ENCODE results near the gene MVD.

DNA sequence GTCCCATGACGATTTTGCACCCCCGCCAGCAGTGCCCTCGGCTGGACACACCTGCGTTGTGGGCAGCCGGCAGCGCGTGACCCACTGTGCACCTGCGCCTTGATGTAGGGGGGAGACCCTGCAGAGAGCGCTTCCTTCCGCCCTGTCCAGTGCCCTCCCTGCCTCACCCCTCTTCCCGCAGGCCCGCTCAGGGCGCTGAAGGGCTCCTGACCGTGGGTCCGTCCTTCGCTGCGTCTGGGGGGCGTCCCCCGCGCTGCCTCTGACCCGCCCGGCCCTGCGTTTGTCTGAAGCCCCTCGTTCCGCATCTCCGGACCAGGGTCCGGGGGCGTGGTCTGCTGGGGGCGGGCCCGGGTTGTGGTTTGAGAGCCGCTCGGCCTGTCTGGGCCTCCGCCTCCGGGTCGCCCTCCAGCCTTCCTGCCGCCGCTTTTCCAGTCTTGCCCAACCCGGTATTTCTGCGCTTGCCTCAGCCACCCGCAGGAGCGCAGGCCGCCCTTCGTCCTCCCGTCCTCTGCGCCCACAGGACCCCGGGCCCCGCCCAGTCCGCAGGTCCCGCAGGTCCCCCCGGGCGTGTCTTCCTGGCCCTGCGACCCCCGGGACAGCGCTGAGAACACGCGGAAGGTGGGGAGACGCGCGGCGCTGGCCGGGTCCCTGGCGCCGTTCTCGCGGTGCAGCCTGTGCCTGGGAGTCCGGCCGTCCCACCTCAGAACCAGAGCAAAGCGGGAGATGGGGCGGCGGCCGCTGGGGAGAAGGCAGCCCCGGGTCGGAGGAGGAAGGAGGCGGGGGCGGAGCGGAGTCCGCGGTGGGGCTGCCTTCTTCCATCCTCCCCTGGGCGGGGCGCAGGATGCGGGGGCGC, 28.5 kb downstream of the MVD start:
- TF ChIP-seq MAX (IDR thresholded peaks at IDR 0.05) (no peak), CTCF (IDR thresholded peaks at IDR 0.05; ENCODE audit: low read depth, low read length, missing input control) (no peak), SP1 (IDR thresholded peaks at IDR 0.05) (no peak), RAD21 (IDR thresholded peaks at IDR 0.05) (no peak), RXRA (IDR thresholded peaks at IDR 0.05) (no peak), REST (IDR thresholded peaks at IDR 0.05) (no peak), YY1 (IDR thresholded peaks at IDR 0.05) (no peak), HNF4A (conservative IDR thresholded peaks at IDR 0.05) (no peak), TAF1 (conservative IDR thresholded peaks at IDR 0.05) (no peak), FOXA1 (IDR thresholded peaks at IDR 0.05) (no peak)
- TF ChIP-seq, protein P1, sequence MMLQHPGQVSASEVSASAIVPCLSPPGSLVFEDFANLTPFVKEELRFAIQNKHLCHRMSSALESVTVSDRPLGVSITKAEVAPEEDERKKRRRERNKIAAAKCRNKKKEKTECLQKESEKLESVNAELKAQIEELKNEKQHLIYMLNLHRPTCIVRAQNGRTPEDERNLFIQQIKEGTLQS (IDR thresholded peaks at IDR 0.05), result no peak
- TF ChIP-seq, protein P2, sequence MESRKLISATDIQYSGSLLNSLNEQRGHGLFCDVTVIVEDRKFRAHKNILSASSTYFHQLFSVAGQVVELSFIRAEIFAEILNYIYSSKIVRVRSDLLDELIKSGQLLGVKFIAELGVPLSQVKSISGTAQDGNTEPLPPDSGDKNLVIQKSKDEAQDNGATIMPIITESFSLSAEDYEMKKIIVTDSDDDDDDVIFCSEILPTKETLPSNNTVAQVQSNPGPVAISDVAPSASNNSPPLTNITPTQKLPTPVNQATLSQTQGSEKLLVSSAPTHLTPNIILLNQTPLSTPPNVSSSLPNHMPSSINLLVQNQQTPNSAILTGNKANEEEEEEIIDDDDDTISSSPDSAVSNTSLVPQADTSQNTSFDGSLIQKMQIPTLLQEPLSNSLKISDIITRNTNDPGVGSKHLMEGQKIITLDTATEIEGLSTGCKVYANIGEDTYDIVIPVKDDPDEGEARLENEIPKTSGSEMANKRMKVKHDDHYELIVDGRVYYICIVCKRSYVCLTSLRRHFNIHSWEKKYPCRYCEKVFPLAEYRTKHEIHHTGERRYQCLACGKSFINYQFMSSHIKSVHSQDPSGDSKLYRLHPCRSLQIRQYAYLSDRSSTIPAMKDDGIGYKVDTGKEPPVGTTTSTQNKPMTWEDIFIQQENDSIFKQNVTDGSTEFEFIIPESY (IDR thresholded peaks at IDR 0.05), result no peak

Measured in liver (tissue), 3 donors.